ENCODE measurements around the gene ATP5F1B. TPM values are rescaled to one million over a fixed set of nuclear protein-coding genes. Genes with fewer than 3 reads are reported as not detected.

ATP5F1B gene
- total and polyA plus RNA-seq, 2 donors, result 263 to 680 TPM

DNA sequence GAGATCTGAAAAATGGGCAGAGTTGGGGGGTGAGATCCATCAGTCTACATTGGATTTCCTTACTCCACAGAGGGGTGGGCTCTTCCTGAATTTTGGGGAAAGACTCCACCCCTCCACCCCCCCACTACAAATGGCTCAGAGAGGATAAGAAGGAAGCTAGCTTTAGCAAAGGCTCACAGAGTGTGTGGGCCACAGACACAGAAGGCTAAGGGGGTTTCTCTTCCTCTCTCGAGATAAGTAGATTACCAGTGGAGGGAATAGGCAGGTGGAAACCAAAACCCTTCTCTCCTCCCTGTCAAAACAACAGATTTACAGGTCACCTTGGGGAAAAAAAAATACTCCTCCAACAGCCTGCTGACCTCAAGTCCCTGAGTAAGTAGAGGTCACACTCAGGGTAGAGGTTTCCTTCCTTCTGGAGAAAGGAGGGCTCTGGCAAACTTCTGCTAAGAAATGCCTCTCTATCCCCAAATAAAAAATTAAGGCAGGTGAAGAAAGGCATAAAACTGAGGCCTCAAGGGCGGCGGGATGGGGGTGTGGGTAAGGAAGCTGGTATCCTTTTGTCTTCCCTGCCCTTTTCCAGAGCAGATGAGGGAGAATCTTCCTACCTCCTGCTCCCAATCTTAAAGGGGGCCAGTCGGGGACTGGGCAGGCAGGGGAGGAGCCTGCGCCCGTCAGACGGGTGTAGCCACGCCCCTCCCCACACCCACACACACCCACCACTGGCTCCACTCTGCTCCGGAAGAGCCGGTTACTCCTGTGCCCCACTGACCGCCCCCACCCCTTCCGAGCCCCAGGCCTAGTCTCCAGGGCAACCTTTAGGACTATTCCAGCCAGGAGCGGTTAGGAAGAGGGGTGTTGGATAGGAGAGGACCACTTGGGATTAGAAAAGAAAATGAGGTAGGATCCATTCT is 13.7 kb downstream of the ATP5F1B start:
- Histone ChIP-seq H3K4me1 (ENCODE audit: control insufficient read depth in 2 of 2, insufficient read depth in 2 of 2, low read length in 2 of 2) (peaks cover 36 to 79% of the 10 kb centered on the region in 2 donors), H3K27ac (ENCODE audit: low read depth in 1 of 2, low read length in 1 of 2) (peak overlapping the region; percentile 71 to 87), H3K36me3 (ENCODE audit: control insufficient read depth in 2 of 2, insufficient read depth in 2 of 2, low read length in 1 of 2) (peaks cover 10 to 13% of the 10 kb centered on the region in 2 donors), H3K4me3 (ENCODE audit: low read length in 2 of 2) (peak overlapping the region; percentile 46 to 82), H3K9me3 (ENCODE audit: control insufficient read depth in 2 of 2, insufficient read depth in 1 of 2, low read length in 1 of 2) (no peaks in the 10 kb centered on the region), H3K27me3 (ENCODE audit: control insufficient read depth in 2 of 2, insufficient read depth in 1 of 2, low read length in 1 of 2) (no peaks in the 10 kb centered on the region)
- DNase-seq (ENCODE audit: low read depth in 6 of 9, low spot score in 9 of 9), result peak in 3 of 9 donors; percentile 51 to 71 (median 58)
- 8% methylated on average over 13 of the region's 13 CpGs for WGBS

DNA sequence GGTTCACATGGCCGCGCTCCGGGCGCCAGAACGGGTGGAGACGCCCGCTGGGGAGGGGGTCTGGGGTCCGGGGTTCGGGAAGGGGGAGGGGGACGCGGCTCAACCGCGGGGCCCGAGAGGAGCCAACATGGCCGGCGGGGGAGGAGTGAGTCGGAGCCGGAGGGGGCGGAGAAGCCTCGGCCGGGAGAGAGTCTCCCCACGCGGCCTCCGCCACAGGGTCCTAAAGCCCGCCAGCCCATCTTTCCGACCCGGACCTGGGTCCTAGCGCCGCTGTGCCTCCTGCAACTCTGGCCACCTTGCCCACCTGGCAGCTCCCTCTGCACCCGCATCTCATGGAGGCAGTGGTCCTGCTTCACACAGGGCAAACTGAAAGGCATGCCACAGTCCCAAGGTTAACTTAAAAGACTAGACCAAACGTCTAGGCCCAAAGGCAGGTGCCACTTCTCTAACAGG is 15.6 kb downstream of the ATP5F1B start, which contains the start of gene BAZ2A:
Gene BAZ2A, minus strand, starts transcription at position 147 of the 453 bp plus-strand sequence. CDS start 12,796 bp downstream, outside the sequence.
- DNase-seq (ENCODE audit: low read depth in 6 of 9, low spot score in 9 of 9), result peak; percentile 57 to 92 (median 83)
- peak within 1 kb of the TSS; percentile 94 to 100 for H3K4me3 ChIP-seq (ENCODE audit: low read length in 2 of 2)
- WGBS, result 1% methylated on average over 31 of the region's 31 CpGs
- peak within 1 kb of the TSS; percentile 81 to 86 for H3K27ac ChIP-seq (ENCODE audit: low read depth in 1 of 2, low read length in 1 of 2)
- peaks cover 15 to 23% of the 10 kb centered on the region in 2 donors for H3K36me3 ChIP-seq (ENCODE audit: control insufficient read depth in 2 of 2, insufficient read depth in 2 of 2, low read length in 1 of 2)
- no peaks in the 10 kb centered on the region for H3K9me3 ChIP-seq (ENCODE audit: control insufficient read depth in 2 of 2, insufficient read depth in 1 of 2, low read length in 1 of 2)
- H3K4me1 ChIP-seq (ENCODE audit: control insufficient read depth in 2 of 2, insufficient read depth in 2 of 2, low read length in 2 of 2), result peaks cover 35 to 61% of the 10 kb centered on the region in 2 donors
- no peaks in the 10 kb centered on the region for H3K27me3 ChIP-seq (ENCODE audit: control insufficient read depth in 2 of 2, insufficient read depth in 1 of 2, low read length in 1 of 2)

DNA sequence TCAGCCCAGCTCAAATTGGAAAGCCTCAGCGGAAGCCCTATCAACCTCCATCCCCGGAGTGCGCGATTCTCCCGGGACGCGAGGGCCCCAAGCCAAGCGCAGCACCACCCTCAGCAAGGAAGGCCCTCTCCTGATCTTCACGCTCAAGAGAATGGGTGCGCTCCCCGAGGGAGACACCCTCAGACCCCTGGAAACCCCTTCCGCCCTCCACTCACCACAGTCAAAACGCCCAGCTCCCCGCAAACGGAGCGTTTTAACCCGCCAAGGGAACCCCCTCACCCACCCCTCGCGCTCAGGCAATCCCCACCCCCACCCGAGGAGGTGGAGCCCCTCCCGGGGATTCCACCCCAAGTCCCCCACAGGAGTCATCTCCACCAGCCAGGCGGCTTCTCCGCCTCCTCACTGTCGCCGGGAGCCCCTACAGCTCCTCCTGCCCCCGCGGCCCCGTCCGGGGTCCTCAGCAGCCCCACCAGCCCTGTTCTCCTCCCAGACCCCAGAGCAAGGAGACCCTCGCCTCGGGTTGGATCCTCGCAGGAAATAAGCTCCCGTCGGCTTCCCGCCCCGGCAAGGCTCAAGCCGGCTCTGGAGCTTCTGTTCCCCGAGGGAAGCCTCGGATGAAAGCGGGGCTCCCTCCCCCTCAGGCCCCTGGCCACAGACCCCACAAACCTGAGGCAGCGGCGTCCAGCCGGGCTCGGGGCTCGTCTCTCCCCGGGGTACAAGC is 16.2 kb downstream of the ATP5F1B start:
- H3K4me3 ChIP-seq (ENCODE audit: low read length in 2 of 2), result peak overlapping the region; percentile 94 to 100
- no peaks in the 10 kb centered on the region for H3K9me3 ChIP-seq (ENCODE audit: control insufficient read depth in 2 of 2, insufficient read depth in 1 of 2, low read length in 1 of 2)
- H3K4me1 ChIP-seq (ENCODE audit: control insufficient read depth in 2 of 2, insufficient read depth in 2 of 2, low read length in 2 of 2), result peaks cover 35 to 58% of the 10 kb centered on the region in 2 donors
- WGBS, result under 1% methylated on average over 46 of the region's 46 CpGs
- H3K36me3 ChIP-seq (ENCODE audit: control insufficient read depth in 2 of 2, insufficient read depth in 2 of 2, low read length in 1 of 2), result peaks cover 15 to 24% of the 10 kb centered on the region in 2 donors
- DNase-seq (ENCODE audit: low read depth in 6 of 9, low spot score in 9 of 9), result peak in 3 of 9 donors; percentile 19 to 49 (median 37)
- no peaks in the 10 kb centered on the region for H3K27me3 ChIP-seq (ENCODE audit: control insufficient read depth in 2 of 2, insufficient read depth in 1 of 2, low read length in 1 of 2)
- peak overlapping the region; percentile 81 to 86 for H3K27ac ChIP-seq (ENCODE audit: low read depth in 1 of 2, low read length in 1 of 2)

DNA sequence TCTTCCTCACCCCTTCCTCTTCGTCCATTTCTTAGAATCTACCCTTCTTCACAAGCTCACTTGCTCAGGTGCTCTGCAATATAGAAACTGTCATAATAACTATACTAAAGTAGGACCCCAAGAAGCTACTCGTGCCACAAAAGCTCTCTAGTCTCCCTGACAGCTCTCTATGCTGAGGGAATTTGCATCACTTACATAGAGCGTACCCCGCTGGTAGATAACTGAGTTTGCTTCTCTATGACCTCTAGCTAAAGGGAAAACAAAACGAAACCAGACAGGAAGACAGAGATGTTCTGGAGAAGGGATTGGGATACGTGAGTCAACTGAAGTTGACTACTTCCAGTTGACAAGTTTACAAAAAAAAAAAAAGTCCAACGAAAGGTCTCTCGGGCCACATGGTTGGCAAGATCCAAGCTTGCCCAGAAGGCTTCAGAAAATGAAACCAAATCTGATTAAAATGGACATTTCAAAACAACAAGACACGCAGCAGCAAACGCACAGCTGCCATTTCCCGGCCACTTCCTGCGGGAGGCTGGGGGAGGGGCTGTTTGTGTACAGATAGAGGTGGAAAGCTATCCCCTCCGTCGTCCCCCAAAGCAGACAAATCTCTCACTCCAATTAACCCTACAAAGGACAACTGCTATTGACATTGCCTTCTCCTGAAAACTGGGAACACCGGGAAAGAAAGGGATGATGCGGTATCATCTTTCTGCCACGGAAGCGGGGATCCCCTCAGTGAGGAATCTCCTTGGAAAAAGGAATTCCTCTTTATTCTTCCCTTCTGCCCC is 16.9 kb downstream of the ATP5F1B start:
- DNase-seq (ENCODE audit: low read depth in 6 of 9, low spot score in 9 of 9), result peak in 4 of 9 donors; percentile 44 to 71 (median 55)
- under 1% methylated on average over 18 of the region's 18 CpGs for WGBS
- Histone ChIP-seq H3K9me3 (ENCODE audit: control insufficient read depth in 2 of 2, insufficient read depth in 1 of 2, low read length in 1 of 2) (no peaks in the 10 kb centered on the region), H3K27ac (ENCODE audit: low read depth in 1 of 2, low read length in 1 of 2) (peak overlapping the region; percentile 81 to 86), H3K36me3 (ENCODE audit: control insufficient read depth in 2 of 2, insufficient read depth in 2 of 2, low read length in 1 of 2) (peaks cover 15 to 29% of the 10 kb centered on the region in 2 donors), H3K4me3 (ENCODE audit: low read length in 2 of 2) (peak overlapping the region; percentile 94 to 100), H3K27me3 (ENCODE audit: control insufficient read depth in 2 of 2, insufficient read depth in 1 of 2, low read length in 1 of 2) (no peaks in the 10 kb centered on the region), H3K4me1 (ENCODE audit: control insufficient read depth in 2 of 2, insufficient read depth in 2 of 2, low read length in 2 of 2) (peaks cover 35 to 52% of the 10 kb centered on the region in 2 donors)

DNA sequence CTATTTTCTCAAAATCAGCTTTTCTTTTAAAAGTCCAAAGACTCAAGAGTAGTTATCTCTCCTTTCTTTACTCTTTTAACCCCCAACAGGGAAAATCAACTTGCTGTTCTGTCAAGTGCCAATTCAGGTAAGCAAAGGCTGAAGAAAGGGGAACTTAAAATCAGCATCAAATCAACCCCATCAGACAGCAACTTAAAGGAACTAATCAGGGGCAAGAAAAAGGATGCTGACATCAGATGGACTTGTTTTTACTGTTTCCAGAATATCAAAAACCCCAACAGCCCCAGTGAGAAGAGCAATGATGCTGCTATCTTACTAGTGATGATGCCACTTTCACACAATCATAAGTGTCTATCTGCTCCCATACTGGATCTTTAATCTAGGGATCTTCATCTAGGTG is 19.1 kb downstream of the ATP5F1B start:
- peaks cover 16 to 30% of the 10 kb centered on the region in 2 donors for H3K4me1 ChIP-seq (ENCODE audit: control insufficient read depth in 2 of 2, insufficient read depth in 2 of 2, low read length in 2 of 2)
- DNase-seq (ENCODE audit: low read depth in 6 of 9, low spot score in 9 of 9), result no peak
- no peak overlapping the region for H3K27ac ChIP-seq (ENCODE audit: low read depth in 1 of 2, low read length in 1 of 2)

DNA sequence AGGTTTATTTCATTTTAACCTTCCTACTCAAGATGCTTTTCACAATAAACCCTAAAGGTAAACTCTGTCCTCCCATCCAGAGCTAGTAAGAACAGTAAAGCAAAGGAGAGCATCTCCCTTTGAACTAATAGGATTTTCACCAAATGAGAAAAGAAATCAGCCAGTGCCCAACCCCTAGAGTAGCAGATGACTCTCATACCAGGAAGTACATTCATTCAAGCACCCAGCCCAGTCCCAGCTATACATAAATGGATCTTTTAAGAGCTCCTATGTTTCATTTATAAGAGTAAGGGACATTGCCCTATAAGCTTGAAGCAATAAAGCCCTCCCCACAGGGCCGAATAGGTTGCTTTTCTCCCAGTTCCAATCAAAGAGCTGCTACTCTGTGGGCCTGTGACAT is 23.2 kb downstream of the ATP5F1B start:
- Histone ChIP-seq H3K4me3 (ENCODE audit: low read length in 2 of 2) (no peak overlapping the region), H3K36me3 (ENCODE audit: control insufficient read depth in 2 of 2, insufficient read depth in 2 of 2, low read length in 1 of 2) (peaks cover 35 to 76% of the 10 kb centered on the region in 2 donors), H3K27ac (ENCODE audit: low read depth in 1 of 2, low read length in 1 of 2) (no peak overlapping the region), H3K27me3 (ENCODE audit: control insufficient read depth in 2 of 2, insufficient read depth in 1 of 2, low read length in 1 of 2) (no peaks in the 10 kb centered on the region), H3K4me1 (ENCODE audit: control insufficient read depth in 2 of 2, insufficient read depth in 2 of 2, low read length in 2 of 2) (peaks cover 0 to 2% of the 10 kb centered on the region in 2 donors), H3K9me3 (ENCODE audit: control insufficient read depth in 2 of 2, insufficient read depth in 1 of 2, low read length in 1 of 2) (no peaks in the 10 kb centered on the region)
- DNase-seq (ENCODE audit: low read depth in 6 of 9, low spot score in 9 of 9), result no peak
- WGBS, result 97% methylated on average over 1 of the region's 1 CpG

More for the DNA sequence above, 19.1 kb downstream of the ATP5F1B start:
- Histone ChIP-seq H3K9me3 (ENCODE audit: control insufficient read depth in 2 of 2, insufficient read depth in 1 of 2, low read length in 1 of 2) (no peaks in the 10 kb centered on the region), H3K4me3 (ENCODE audit: low read length in 2 of 2) (no peak overlapping the region), H3K27me3 (ENCODE audit: control insufficient read depth in 2 of 2, insufficient read depth in 1 of 2, low read length in 1 of 2) (no peaks in the 10 kb centered on the region), H3K36me3 (ENCODE audit: control insufficient read depth in 2 of 2, insufficient read depth in 2 of 2, low read length in 1 of 2) (peaks cover 23 to 47% of the 10 kb centered on the region in 2 donors)

DNA sequence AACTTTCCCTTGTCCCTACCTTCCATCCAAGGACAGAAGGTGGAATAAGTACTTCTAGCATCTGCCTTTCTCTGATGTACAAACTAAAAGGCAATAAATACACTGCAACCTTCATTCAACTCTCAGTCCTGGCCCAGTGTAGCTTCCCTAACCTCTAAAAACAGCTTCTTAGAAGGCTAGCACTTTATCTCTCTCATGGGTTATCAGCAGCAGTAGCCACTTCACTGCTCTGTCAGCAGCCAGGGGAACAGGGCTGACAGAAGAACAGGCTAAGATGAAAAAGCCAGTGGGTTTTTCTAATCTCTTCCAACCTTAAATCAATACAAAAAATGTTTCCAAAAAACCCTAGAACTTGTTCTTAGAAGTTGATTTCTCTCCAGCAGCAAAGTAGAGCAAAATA is 28.9 kb downstream of the ATP5F1B start:
- DNase-seq (ENCODE audit: low read depth in 6 of 9, low spot score in 9 of 9), result no peak
- H3K4me3 ChIP-seq (ENCODE audit: low read length in 2 of 2), result no peak overlapping the region
- H3K27ac ChIP-seq (ENCODE audit: low read depth in 1 of 2, low read length in 1 of 2), result no peak overlapping the region
- no peaks in the 10 kb centered on the region for H3K9me3 ChIP-seq (ENCODE audit: control insufficient read depth in 2 of 2, insufficient read depth in 1 of 2, low read length in 1 of 2)
- peaks cover 0 to 4% of the 10 kb centered on the region in 2 donors for H3K4me1 ChIP-seq (ENCODE audit: control insufficient read depth in 2 of 2, insufficient read depth in 2 of 2, low read length in 2 of 2)
- H3K36me3 ChIP-seq (ENCODE audit: control insufficient read depth in 2 of 2, insufficient read depth in 2 of 2, low read length in 1 of 2), result peaks cover 73 to 94% of the 10 kb centered on the region in 2 donors
- H3K27me3 ChIP-seq (ENCODE audit: control insufficient read depth in 2 of 2, insufficient read depth in 1 of 2, low read length in 1 of 2), result no peaks in the 10 kb centered on the region

DNA sequence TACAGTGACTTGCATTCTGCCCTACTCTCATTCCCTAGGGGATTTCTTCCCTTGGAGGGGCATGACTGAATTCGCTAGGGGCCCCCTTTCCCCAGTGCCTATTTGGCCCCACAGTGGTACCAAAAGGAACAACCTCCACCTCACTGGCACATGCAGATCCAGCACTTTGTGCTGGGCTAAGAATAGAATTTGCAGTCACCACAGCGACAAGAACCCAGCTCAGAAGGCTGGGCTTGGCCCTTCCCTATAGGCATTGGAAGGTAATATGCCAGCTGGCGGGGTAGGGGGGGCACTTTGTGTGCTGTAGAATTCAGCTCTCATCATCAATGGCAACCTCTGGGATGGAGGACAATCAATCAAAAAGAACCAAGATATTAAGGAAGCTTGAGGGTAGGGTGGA is 29.5 kb downstream of the ATP5F1B start:
- peaks cover 80 to 94% of the 10 kb centered on the region in 2 donors for H3K36me3 ChIP-seq (ENCODE audit: control insufficient read depth in 2 of 2, insufficient read depth in 2 of 2, low read length in 1 of 2)
- DNase-seq (ENCODE audit: low read depth in 6 of 9, low spot score in 9 of 9), result no peak
- H3K9me3 ChIP-seq (ENCODE audit: control insufficient read depth in 2 of 2, insufficient read depth in 1 of 2, low read length in 1 of 2), result no peaks in the 10 kb centered on the region
- H3K27ac ChIP-seq (ENCODE audit: low read depth in 1 of 2, low read length in 1 of 2), result no peak overlapping the region
- 98% methylated on average over 3 of the region's 3 CpGs for WGBS
- H3K4me3 ChIP-seq (ENCODE audit: low read length in 2 of 2), result no peak overlapping the region
- peaks cover 0 to 4% of the 10 kb centered on the region in 2 donors for H3K4me1 ChIP-seq (ENCODE audit: control insufficient read depth in 2 of 2, insufficient read depth in 2 of 2, low read length in 2 of 2)
- H3K27me3 ChIP-seq (ENCODE audit: control insufficient read depth in 2 of 2, insufficient read depth in 1 of 2, low read length in 1 of 2), result no peaks in the 10 kb centered on the region
